DND-41 (cell line): ENCODE measurements around the gene CARS1.

ENCODE experiments used
- ATAC-seq: fragments of 200-7000 bp; cut with Tn5 transposase; 3 replicates; pipeline ENCODE4 v1.9.1; 2021; ENCODE audit warnings: low read depth; ENCODE audit not compliant: insufficient read depth
- DNase-seq: peaks from one replicate; pipeline ENCODE4 v3.0.0-alpha.2; 2020
- H2AFZ ChIP-seq: 2 replicates; pipeline ENCODE4 v1.6.0; 2012; ENCODE audit warnings: low read depth, low read length
- H3K27ac ChIP-seq: 2 replicates; pipeline ENCODE4 v1.5.1; 2012; ENCODE audit warnings: low read length, inconsistent platforms
- H3K27me3 ChIP-seq: fragments of 200-600 bp; sonication (generic); 2 replicates; pipeline ENCODE4 v1.6.0; 2012; ENCODE audit warnings: low read length, mild to moderate bottlenecking, inconsistent platforms; ENCODE audit not compliant: insufficient read depth, poor library complexity
- H3K36me3 ChIP-seq: 2 replicates; pipeline ENCODE4 v1.5.1; 2012; ENCODE audit warnings: low read length, inconsistent platforms; ENCODE audit not compliant: insufficient read depth
- H3K4me1 ChIP-seq: 2 replicates; pipeline ENCODE4 v1.5.1; 2012; ENCODE audit warnings: mild to moderate bottlenecking, low read length; ENCODE audit not compliant: insufficient read depth
- H3K4me2 ChIP-seq: 2 replicates; pipeline ENCODE4 v1.6.0; 2012; ENCODE audit warnings: mild to moderate bottlenecking, moderate library complexity, low read length, inconsistent platforms; ENCODE audit not compliant: insufficient read depth
- H3K4me3 ChIP-seq, 2 experiments: fragments of 200-600 bp in 1 of 2; shearing (Covaris generic) in 1 of 2; 2 replicates each; pipeline ENCODE4 v1.5.1; 2012 to 2016; ENCODE audit warnings: inconsistent platforms in 2 of 2, low read length in 2 of 2, mild to moderate bottlenecking in 2 of 2, low read depth in 1 of 2, moderate library complexity in 1 of 2
- H3K79me2 ChIP-seq: 2 replicates; pipeline ENCODE4 v1.6.0; 2012; ENCODE audit warnings: low read length, inconsistent platforms; ENCODE audit not compliant: insufficient read depth
- H3K9ac ChIP-seq: 2 replicates; pipeline ENCODE4 v1.6.0; 2012; ENCODE audit warnings: low read depth, mild to moderate bottlenecking, inconsistent platforms, low read length, moderate library complexity
- H3K9me3 ChIP-seq: 2 replicates; pipeline ENCODE4 v1.5.1; 2012; ENCODE audit warnings: low read length, moderate library complexity, mild to moderate bottlenecking, inconsistent platforms; ENCODE audit not compliant: insufficient read depth, severe bottlenecking
- H4K20me1 ChIP-seq: 2 replicates; pipeline ENCODE4 v1.6.0; 2012; ENCODE audit warnings: low read length; ENCODE audit not compliant: insufficient read depth
- CTCF ChIP-seq: IDR thresholded peaks from 2 replicates; pipeline ENCODE4 v1.5.1; 2012; ENCODE audit warnings: borderline replicate concordance, low read length, moderate library complexity, mild to moderate bottlenecking; ENCODE audit not compliant: poor library complexity, severe bottlenecking; ENCODE audit errors: extremely low read depth
- EZH2 ChIP-seq: IDR thresholded peaks from 3 replicates; pipeline ENCODE4 v1.6.1; 2012; ENCODE audit warnings: borderline replicate concordance, low read depth, mild to moderate bottlenecking, moderate library complexity, low read length, inconsistent platforms; ENCODE audit not compliant: severe bottlenecking

The CARS1 gene

GRCh38 chr11:2963112-2963754, 94.0 kb downstream of the CARS1 start:
- Histone ChIP-seq H3K4me3 (no peak overlapping the region), H3K36me3 (peaks cover 95% of the 10 kb centered on the region), H4K20me1 (peaks cover 68% of the 10 kb centered on the region), H3K27ac (no peak overlapping the region), H3K4me1 (no peaks in the 10 kb centered on the region), H3K9me3 (no peaks in the 10 kb centered on the region), H3K9ac (no peak overlapping the region), H3K27me3 (no peaks in the 10 kb centered on the region), H3K79me2 (peaks cover 84% of the 10 kb centered on the region), H2AFZ (no peak overlapping the region), H3K4me2 (no peak overlapping the region)
- TF ChIP-seq EZH2 (no peak), CTCF (no peak)
- no peak for DNase-seq
- ATAC-seq: peak; percentile 12; the same call in 1 of the 3 replicates

- no peak overlapping the region for H3K9ac ChIP-seq
- no peak for DNase-seq
- H3K27ac ChIP-seq: no peak overlapping the region
- H4K20me1 ChIP-seq: peaks cover 60% of the 10 kb centered on the region
- no peaks in the 10 kb centered on the region for H3K9me3 ChIP-seq
- no peak overlapping the region for H3K4me2 ChIP-seq
- H3K4me1 ChIP-seq: no peaks in the 10 kb centered on the region
- TF ChIP-seq EZH2 (no peak), CTCF (no peak)
- peaks cover 70% of the 10 kb centered on the region for H3K79me2 ChIP-seq
- H3K36me3 ChIP-seq: peaks cover 96% of the 10 kb centered on the region
- no peak for ATAC-seq
- H3K4me3 ChIP-seq: no peak overlapping the region
- H3K27me3 ChIP-seq: no peaks in the 10 kb centered on the region
- no peak overlapping the region for H2AFZ ChIP-seq
Measured at GRCh38 chr11:2961080-2961479, 96.1 kb downstream of the CARS1 start.

- Histone ChIP-seq H3K9me3 (no peaks in the 10 kb centered on the region), H3K36me3 (peaks cover 96% of the 10 kb centered on the region), H3K79me2 (peaks cover 62% of the 10 kb centered on the region), H3K27ac (no peak overlapping the region), H3K27me3 (no peaks in the 10 kb centered on the region), H3K4me3 (no peak overlapping the region), H4K20me1 (peaks cover 59% of the 10 kb centered on the region), H3K4me2 (no peak overlapping the region), H3K4me1 (no peaks in the 10 kb centered on the region), H3K9ac (no peak overlapping the region), H2AFZ (no peak overlapping the region)
- DNase-seq: no peak
- no peak for ATAC-seq
- no peak for TF ChIP-seq EZH2
- TF ChIP-seq CTCF: no peak
Measured at GRCh38 chr11:2960139-2960538, 97.1 kb downstream of the CARS1 start.

- Histone ChIP-seq H3K4me1 (no peaks in the 10 kb centered on the region), H3K36me3 (peaks cover 95% of the 10 kb centered on the region), H3K27ac (no peak overlapping the region), H3K79me2 (peaks cover 45% of the 10 kb centered on the region), H3K9ac (no peak overlapping the region), H3K4me2 (no peak overlapping the region), H3K27me3 (no peaks in the 10 kb centered on the region), H3K9me3 (no peaks in the 10 kb centered on the region), H4K20me1 (peaks cover 43% of the 10 kb centered on the region), H2AFZ (no peak overlapping the region), H3K4me3 (no peak overlapping the region)
- no peak for TF ChIP-seq EZH2
- ATAC-seq (no peak), DNase-seq (no peak)
Measured at GRCh38 chr11:2958251-2958650, 99.0 kb downstream of the CARS1 start.
